ENCODE measurements around the gene GALK1. TPM values are rescaled to one million over a fixed set of nuclear protein-coding genes. Genes with fewer than 3 reads are reported as not detected.
A peak's percentile ranks its signal among the peaks of the same experiment; 100 is the strongest.

GALK1 gene
- total RNA-seq, 1 donor from 2014 or later: 34.0 TPM

DNA sequence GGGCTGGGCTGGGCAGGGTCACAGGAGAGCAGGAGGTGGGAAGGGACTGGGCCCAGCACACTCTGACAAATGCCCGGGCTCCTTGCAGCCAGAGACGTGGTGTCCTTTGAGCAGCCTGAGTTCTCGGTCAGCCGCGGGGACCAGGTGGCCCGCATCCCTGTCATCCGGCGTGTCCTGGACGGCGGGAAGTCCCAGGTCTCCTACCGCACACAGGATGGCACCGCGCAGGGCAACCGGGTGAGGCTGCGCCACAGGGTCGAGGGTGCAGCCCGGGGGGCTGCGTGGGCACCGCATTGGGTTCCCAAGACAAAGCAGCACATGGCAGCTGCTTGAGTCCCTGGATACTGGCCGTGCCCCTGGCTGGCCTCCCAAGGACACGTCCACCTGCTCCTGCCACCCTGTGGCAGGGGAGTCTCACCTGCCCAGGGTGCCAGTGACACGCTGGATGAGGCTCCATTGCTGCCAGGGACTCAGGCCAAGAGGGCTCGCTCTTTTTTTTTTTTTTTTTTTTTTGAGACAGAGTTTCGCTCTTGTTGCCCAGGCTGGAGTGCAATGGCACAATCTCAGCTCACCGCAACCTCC is 21.3 kb downstream of the GALK1 start:
- intact Hi-C loops (cut with DNase I): no loop called here
- no peak for DNase-seq
- H3K9me3 ChIP-seq: no peaks in the 10 kb centered on the region

DNA sequence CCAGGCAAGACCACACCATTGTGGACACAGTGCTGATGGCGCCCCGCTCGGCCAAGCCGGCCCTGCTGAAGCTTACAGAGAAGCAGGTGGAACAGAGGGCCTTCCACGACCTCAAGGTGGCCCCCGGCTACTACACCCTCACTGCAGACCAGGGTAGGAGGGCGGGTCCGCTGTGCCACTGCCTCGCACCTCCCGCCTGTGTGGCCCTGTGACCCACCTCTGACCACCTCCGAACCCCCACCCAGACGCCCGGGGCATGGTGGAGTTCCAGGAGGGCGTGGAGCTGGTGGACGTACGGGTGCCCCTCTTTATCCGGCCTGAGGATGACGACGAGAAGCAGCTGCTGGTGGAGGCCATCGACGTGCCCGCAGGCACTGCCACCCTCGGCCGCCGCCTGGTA is 22.7 kb downstream of the GALK1 start:
- DNase-seq: no peak
- no peaks in the 10 kb centered on the region for H3K9me3 ChIP-seq
- H3K27ac ChIP-seq: no peak overlapping the region
- peaks cover 4% of the 10 kb centered on the region for H3K36me3 ChIP-seq
- no peak for ATAC-seq
- peaks cover under 1% of the 10 kb centered on the region for H3K4me1 ChIP-seq
- intact Hi-C loops (cut with DNase I): no loop called here
- TF ChIP-seq, protein P1, sequence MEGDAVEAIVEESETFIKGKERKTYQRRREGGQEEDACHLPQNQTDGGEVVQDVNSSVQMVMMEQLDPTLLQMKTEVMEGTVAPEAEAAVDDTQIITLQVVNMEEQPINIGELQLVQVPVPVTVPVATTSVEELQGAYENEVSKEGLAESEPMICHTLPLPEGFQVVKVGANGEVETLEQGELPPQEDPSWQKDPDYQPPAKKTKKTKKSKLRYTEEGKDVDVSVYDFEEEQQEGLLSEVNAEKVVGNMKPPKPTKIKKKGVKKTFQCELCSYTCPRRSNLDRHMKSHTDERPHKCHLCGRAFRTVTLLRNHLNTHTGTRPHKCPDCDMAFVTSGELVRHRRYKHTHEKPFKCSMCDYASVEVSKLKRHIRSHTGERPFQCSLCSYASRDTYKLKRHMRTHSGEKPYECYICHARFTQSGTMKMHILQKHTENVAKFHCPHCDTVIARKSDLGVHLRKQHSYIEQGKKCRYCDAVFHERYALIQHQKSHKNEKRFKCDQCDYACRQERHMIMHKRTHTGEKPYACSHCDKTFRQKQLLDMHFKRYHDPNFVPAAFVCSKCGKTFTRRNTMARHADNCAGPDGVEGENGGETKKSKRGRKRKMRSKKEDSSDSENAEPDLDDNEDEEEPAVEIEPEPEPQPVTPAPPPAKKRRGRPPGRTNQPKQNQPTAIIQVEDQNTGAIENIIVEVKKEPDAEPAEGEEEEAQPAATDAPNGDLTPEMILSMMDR (IDR thresholded peaks at IDR 0.05): no peak
- H3K4me3 ChIP-seq: no peak overlapping the region
- H3K27me3 ChIP-seq (ENCODE audit: low read depth): no peaks in the 10 kb centered on the region

More for the DNA sequence above, 21.3 kb downstream of the GALK1 start:
- TF ChIP-seq, protein P1 (IDR thresholded peaks at IDR 0.05): no peak
- no peak for ATAC-seq
- H3K36me3 ChIP-seq: peaks cover 5% of the 10 kb centered on the region
- H3K27ac ChIP-seq: no peak overlapping the region
- no peaks in the 10 kb centered on the region for H3K27me3 ChIP-seq (ENCODE audit: low read depth)
- peaks cover 9% of the 10 kb centered on the region for H3K4me1 ChIP-seq
- no peak overlapping the region for H3K4me3 ChIP-seq

- intact Hi-C loops (cut with DNase I): no loop called here
Observed at GRCh38 chr17:75740631-75741077, 24.3 kb downstream of the GALK1 start.

GRCh38 chr17:75740215-75740614 is 24.8 kb downstream of the GALK1 start:
- TF ChIP-seq, protein P1 (IDR thresholded peaks at IDR 0.05): no peak
- Histone ChIP-seq H3K4me1 (no peaks in the 10 kb centered on the region), H3K27ac (no peak overlapping the region), H3K36me3 (peaks cover 16% of the 10 kb centered on the region), H3K4me3 (no peak overlapping the region), H3K27me3 (ENCODE audit: low read depth) (no peaks in the 10 kb centered on the region), H3K9me3 (no peaks in the 10 kb centered on the region)
- DNase-seq: no peak
- intact Hi-C loops (cut with DNase I): no loop called here
- ATAC-seq: no peak

More at GRCh38 chr17:75740631-75741077, 24.3 kb downstream of the GALK1 start:
- Histone ChIP-seq H3K36me3 (peaks cover 16% of the 10 kb centered on the region), H3K27me3 (ENCODE audit: low read depth) (no peaks in the 10 kb centered on the region), H3K9me3 (no peaks in the 10 kb centered on the region), H3K4me3 (no peak overlapping the region), H3K27ac (no peak overlapping the region), H3K4me1 (no peaks in the 10 kb centered on the region)
- ATAC-seq (no peak), DNase-seq (peak; percentile 39)
- TF ChIP-seq, protein P1 (IDR thresholded peaks at IDR 0.05): no peak

DNA sequence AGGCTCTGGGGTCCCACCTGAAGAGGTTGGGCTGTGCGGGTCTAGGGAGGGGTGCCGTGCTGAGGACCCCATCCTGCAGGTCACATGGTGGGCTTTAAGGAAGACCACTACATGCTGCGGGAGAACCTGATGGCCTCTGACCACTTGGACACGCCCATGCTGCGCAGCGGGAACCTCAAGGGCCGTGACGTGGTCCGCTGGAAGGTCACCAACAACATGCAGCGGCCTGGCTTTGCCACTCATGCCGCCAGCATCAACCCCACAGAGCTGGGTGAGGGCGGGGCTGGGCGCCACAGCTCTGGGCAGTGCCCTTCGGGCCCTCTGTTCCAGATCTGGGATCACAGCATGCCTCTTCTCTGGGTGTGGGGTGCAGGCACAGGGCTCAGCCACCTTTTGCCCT is 25.2 kb downstream of the GALK1 start:
- ATAC-seq: no peak
- intact Hi-C loops (cut with DNase I): no loop called here
- peaks cover 16% of the 10 kb centered on the region for H3K36me3 ChIP-seq

More for the DNA sequence above, 25.2 kb downstream of the GALK1 start:
- peak; percentile 44 for DNase-seq
- H3K27ac ChIP-seq: no peak overlapping the region
- no peaks in the 10 kb centered on the region for H3K9me3 ChIP-seq
- H3K4me3 ChIP-seq: no peak overlapping the region
- TF ChIP-seq, protein P1 (IDR thresholded peaks at IDR 0.05): no peak
- no peaks in the 10 kb centered on the region for H3K27me3 ChIP-seq (ENCODE audit: low read depth)
- H3K4me1 ChIP-seq: no peaks in the 10 kb centered on the region
